Neuron (in vitro differentiated cells): ENCODE results near the gene NTMT1.
"Not testable (repeated sequence)": the region's sequence is repeated elsewhere in the genome, so short reads cannot be mapped to it uniquely, and the experiment has no call there.

Experiments
- H2AFZ ChIP-seq: one replicate; pipeline ENCODE4 v1.6.1; 2013; ENCODE audit warnings: low read depth, mild to moderate bottlenecking, inconsistent platforms, low read length, moderate library complexity
- H3K27me3 ChIP-seq: one replicate; pipeline ENCODE4 v1.6.1; 2013; ENCODE audit warnings: low read length; ENCODE audit not compliant: insufficient read depth
- H3K36me3 ChIP-seq: one replicate; pipeline ENCODE4 v1.6.1; 2013; ENCODE audit warnings: low read length; ENCODE audit not compliant: insufficient read depth
- H3K4me1 ChIP-seq: one replicate; pipeline ENCODE4 v1.6.1; 2013; ENCODE audit warnings: low read length; ENCODE audit not compliant: insufficient read depth
- H3K4me3 ChIP-seq: 2 replicates; pipeline ENCODE4 v1.5.1; 2013; ENCODE audit warnings: mild to moderate bottlenecking, low read length, moderate library complexity
- H3K9me3 ChIP-seq: one replicate; pipeline ENCODE4 v1.6.1; 2013; ENCODE audit warnings: low read length

Gene NTMT1

DNA sequence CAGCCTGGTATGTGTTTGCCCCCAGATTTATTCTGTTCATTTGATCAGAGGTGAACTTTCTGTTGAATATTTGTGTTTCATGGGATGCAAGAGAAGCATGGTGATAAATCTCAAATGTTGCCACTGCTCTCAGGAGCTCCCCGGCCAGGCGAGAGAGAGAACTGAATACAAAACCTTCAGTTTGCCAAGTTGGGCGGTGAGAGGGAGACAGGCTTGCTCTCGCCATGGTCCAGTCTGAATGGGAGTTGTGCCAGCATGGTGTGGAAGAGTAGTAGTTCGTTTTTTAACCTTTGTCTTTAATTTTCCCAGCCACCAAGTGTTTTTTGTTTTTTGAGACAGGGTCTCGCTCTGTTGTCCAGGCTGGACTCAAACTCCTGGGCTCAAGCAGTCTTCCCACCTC lies 2.7 kb downstream of the NTMT1 start:
- no peaks in the 10 kb centered on the region for H3K27me3 ChIP-seq
- H2AFZ ChIP-seq: no peak overlapping the region
- no peaks in the 10 kb centered on the region for H3K9me3 ChIP-seq
- peaks cover 16% of the 10 kb centered on the region for H3K36me3 ChIP-seq
- H3K4me1 ChIP-seq: peaks cover 28% of the 10 kb centered on the region
- H3K4me3 ChIP-seq: no peak overlapping the region

DNA sequence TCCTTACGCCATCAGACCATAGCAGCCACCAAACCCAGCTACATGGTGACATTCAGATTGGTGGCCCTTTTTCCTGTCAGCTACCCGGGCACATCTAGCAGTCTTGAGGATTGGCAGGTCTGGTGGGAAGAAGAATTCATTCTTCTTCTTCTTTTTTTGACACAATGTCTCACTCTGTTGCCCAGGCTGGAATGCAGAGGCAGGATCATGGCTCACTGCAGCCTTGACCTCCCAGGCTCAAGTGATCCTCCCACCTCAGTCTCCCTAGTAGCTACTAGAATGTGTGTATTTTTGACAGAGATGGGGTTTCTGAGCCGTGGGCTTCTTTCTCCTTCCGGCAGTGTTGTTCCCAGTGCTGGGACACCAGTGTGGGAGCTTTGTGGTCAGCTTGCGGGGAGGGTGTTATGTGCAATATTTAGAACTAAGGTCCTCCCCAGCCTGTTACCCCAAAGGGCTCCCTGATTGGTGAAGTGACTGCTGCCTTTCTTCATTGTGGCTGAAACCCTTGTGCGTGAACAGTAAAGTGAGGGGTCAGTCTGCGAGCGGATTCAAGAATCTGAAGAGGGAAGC lies 3.4 kb downstream of the NTMT1 start:
- H3K4me1 ChIP-seq: peaks cover 28% of the 10 kb centered on the region
- H3K9me3 ChIP-seq: no peaks in the 10 kb centered on the region
- H2AFZ ChIP-seq: no peak overlapping the region
- H3K27me3 ChIP-seq: no peaks in the 10 kb centered on the region
- H3K4me3 ChIP-seq: no peak overlapping the region
- peaks cover 21% of the 10 kb centered on the region for H3K36me3 ChIP-seq

DNA sequence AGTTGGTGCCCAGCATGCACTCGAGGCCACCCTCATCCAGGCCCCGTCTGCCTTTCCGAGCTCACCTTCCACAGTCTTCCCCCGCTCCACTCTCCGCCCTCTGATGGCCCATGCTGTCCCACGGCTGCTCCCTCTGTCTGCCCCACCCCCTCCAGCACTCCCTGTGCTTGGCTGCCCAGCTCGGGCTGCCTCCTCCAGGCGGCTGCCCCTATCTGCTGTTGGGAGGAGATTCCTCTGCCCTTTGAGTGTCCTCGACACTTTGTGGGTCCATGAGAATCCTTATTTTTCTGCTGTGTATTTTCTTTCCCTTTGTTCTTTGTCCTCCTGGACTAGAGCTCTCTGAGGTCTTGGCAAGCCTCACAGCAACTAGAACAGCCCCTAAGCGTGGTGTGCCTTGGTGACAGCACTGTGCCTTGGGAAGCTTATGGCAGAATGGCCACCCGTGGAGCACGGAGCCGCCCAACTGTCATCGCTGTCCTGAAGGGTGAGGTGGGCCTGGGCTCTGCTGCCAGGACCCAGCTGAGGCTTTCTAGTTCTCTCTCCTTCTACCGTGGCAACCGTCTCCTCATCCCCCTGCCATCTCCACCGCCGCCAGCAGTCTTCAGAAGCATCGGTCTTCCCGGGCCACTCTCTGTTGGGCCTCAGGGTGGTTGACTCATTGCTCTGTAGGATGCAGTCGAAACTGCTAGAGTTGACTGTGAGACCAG lies 5.2 kb downstream of the NTMT1 start:
- no peak overlapping the region for H3K4me3 ChIP-seq
- H3K4me1 ChIP-seq: peaks cover 28% of the 10 kb centered on the region
- no peaks in the 10 kb centered on the region for H3K27me3 ChIP-seq
- no peaks in the 10 kb centered on the region for H3K9me3 ChIP-seq
- H2AFZ ChIP-seq: no peak overlapping the region
- peaks cover 36% of the 10 kb centered on the region for H3K36me3 ChIP-seq

DNA sequence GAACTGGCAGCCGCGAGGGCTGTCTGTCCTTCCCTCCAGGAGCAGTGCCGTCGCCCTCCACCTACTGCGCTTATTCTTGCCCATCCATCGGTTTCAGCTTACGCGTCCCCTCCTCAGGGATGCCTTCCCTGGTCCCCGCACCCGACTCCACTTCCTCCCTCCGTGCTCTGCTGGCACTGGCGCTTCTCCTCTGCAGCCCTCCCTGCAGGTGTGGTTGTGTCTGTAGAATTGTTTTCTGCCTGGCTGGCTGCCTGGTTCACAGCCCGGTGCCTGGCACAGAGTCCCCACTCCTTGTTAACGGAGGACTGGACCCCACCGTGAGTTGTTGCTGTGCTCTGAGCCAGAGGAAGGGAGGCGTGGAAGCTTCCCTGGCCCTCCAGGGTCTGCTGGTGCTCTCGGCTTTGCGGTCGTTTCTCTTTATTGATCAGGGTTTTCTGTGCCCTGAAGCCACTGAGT lies 5.7 kb downstream of the NTMT1 start:
- Histone ChIP-seq H2AFZ (no peak overlapping the region), H3K4me3 (no peak overlapping the region), H3K27me3 (no peaks in the 10 kb centered on the region), H3K4me1 (peaks cover 24% of the 10 kb centered on the region), H3K9me3 (no peaks in the 10 kb centered on the region), H3K36me3 (peaks cover 36% of the 10 kb centered on the region)

DNA sequence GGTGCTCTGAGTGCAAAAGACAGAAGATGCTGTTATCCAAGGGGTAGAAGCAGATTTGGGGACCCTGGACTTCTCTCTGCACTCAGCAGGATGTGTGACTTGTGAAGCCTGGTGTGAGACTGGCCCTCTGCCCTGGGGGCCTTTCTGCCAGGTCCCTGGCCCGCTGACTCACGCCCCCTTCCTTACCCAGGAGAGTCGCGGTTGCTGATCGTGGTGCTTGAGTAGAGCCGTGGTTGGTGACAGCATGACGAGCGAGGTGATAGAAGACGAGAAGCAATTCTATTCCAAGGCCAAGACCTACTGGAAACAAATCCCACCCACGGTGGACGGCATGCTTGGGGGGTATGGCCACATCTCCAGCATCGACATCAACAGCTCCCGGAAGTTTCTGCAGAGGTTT lies 6.5 kb downstream of the NTMT1 start:
- H3K4me1 ChIP-seq: peaks cover 16% of the 10 kb centered on the region
- H3K9me3 ChIP-seq: no peaks in the 10 kb centered on the region
- no peak overlapping the region for H3K4me3 ChIP-seq
- no peaks in the 10 kb centered on the region for H3K27me3 ChIP-seq
- H3K36me3 ChIP-seq: peaks cover 44% of the 10 kb centered on the region
- no peak overlapping the region for H2AFZ ChIP-seq

DNA sequence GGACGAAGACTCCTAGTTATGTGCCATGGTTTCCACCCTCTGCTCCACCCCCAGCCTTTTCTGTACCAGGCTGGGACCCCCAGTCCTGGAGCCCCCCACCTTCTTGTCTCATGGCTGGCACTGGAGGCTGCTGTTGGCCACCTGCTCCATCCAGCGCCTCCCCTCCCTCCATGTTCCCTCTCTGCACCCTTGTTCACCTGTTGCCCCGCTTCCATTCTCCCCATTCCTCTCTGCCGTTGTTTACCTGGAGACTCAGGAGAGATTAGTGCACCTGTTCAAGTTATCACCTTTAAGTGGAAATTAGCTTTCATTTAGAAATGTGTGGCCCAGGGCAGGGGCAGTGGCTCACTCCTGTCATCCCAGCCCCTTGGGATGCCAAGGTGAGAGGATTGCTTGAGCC lies 7.2 kb downstream of the NTMT1 start:
- peaks cover 51% of the 10 kb centered on the region for H3K36me3 ChIP-seq
- H3K27me3 ChIP-seq: no peaks in the 10 kb centered on the region
- no peaks in the 10 kb centered on the region for H3K9me3 ChIP-seq
- no peak overlapping the region for H2AFZ ChIP-seq
- no peak overlapping the region for H3K4me3 ChIP-seq
- peaks cover 9% of the 10 kb centered on the region for H3K4me1 ChIP-seq

DNA sequence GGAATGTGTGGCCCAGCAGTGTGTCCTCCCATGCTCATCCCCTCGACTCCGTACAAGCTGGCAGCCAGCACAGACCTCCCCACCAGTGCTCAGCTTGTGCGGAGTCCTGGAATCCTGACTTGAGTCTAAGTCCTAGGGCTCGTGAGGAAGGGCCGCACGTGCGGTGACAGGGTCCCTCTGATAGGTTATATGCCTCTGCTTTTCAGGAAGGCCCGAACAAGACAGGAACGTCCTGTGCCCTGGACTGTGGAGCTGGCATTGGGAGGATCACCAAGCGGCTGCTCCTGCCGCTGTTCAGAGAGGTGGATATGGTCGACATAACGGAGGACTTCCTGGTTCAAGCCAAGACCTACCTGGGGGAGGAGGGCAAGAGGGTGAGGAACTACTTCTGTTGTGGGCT lies 7.9 kb downstream of the NTMT1 start:
- no peaks in the 10 kb centered on the region for H3K9me3 ChIP-seq
- no peaks in the 10 kb centered on the region for H3K27me3 ChIP-seq
- no peak overlapping the region for H2AFZ ChIP-seq
- H3K36me3 ChIP-seq: peaks cover 55% of the 10 kb centered on the region
- peaks cover 3% of the 10 kb centered on the region for H3K4me1 ChIP-seq
- H3K4me3 ChIP-seq: no peak overlapping the region

DNA sequence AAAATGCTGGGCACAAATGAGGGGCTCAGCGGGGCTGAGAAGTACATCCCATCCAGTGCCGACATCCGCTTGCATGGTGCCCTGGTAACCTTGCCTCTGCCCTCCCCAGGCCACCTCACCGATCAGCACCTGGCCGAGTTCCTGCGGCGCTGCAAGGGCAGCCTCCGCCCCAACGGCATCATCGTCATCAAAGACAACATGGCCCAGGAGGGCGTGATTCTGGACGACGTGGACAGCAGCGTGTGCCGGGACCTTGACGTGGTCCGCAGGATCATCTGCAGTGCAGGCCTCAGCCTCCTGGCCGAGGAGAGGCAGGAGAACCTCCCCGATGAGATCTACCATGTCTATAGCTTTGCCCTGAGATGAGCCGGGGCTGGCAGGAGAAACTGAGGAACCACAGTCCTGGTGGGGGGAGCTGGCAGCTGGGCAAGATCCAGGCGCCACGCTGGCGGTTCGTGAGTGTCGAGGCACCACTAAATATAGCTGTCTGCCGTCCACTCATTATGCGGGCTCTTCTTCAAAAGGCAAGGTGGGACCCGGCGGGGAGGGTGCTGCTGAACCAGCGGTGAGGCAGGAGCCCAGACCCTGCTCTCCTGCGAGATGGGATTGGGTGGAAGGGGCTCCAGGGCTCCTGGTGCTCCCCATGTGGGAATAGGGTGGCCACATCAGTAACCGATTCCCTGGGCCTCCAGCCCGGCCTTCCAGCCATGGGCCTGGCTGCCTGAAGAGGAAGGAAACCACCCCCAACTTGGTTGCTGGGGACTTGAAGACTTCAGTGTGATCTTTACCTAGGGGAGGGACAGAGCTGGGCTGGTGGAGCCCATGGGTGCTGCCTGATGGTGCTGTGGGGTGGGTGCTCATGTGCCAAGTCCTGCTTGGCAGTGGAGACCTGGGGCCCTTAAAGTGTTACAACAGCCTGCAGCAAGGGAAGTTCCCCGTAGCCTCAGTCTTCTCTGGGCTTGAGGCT lies 9.4 kb downstream of the NTMT1 start:
- peaks cover 60% of the 10 kb centered on the region for H3K36me3 ChIP-seq
- no peaks in the 10 kb centered on the region for H3K9me3 ChIP-seq
- no peak overlapping the region for H2AFZ ChIP-seq
- no peak overlapping the region for H3K4me3 ChIP-seq
- H3K4me1 ChIP-seq: no peaks in the 10 kb centered on the region
- no peaks in the 10 kb centered on the region for H3K27me3 ChIP-seq

DNA sequence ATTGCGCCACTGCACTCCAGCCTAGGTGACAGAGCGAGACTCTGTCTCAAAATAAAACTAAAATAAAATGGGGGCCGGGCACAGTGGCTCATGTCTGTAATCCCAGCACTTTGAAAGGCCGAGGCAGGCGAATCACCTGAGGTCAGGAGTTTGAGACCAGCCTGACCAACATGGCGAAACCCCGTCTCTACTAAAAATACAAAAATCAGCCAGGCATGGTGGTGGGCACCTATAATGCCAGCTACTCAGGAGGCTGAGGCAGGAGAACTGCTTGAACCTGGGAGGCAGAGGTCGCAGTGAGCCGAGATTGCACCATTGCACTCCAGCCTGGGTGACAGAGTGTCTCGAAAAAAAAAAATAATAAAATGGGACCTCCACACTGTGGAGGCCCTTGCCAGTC lies 10.4 kb downstream of the NTMT1 start:
- not testable (repeated sequence) for H3K4me3 ChIP-seq, H2AFZ ChIP-seq, H3K27me3 ChIP-seq, H3K4me1 ChIP-seq, H3K9me3 ChIP-seq
- H3K36me3 ChIP-seq: peaks cover 60% of the 10 kb centered on the region

DNA sequence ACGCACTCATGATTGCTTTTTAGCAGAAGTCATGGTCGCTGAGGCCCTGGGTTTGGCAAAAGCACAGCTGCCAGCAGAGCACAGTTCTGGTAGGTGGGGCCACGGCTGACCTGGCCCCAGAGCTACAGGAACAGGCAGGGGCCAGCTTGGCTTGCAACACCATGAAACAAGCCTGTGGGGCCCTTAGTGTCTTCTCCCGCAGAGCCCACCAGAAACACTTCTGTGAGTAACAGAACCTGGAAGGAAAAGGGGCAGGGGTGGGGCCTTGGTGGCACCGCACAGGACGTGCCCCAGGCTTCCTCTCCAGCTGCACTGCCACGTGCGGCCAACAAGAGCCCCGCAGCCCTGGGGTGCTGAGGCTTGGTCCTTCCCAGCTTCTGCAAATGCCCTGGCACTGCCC lies 11.1 kb downstream of the NTMT1 start:
- H3K9me3 ChIP-seq: no peaks in the 10 kb centered on the region
- peaks cover 60% of the 10 kb centered on the region for H3K36me3 ChIP-seq
- no peaks in the 10 kb centered on the region for H3K27me3 ChIP-seq
- peaks cover 11% of the 10 kb centered on the region for H3K4me1 ChIP-seq
- no peak overlapping the region for H3K4me3 ChIP-seq
- H2AFZ ChIP-seq: no peak overlapping the region

DNA sequence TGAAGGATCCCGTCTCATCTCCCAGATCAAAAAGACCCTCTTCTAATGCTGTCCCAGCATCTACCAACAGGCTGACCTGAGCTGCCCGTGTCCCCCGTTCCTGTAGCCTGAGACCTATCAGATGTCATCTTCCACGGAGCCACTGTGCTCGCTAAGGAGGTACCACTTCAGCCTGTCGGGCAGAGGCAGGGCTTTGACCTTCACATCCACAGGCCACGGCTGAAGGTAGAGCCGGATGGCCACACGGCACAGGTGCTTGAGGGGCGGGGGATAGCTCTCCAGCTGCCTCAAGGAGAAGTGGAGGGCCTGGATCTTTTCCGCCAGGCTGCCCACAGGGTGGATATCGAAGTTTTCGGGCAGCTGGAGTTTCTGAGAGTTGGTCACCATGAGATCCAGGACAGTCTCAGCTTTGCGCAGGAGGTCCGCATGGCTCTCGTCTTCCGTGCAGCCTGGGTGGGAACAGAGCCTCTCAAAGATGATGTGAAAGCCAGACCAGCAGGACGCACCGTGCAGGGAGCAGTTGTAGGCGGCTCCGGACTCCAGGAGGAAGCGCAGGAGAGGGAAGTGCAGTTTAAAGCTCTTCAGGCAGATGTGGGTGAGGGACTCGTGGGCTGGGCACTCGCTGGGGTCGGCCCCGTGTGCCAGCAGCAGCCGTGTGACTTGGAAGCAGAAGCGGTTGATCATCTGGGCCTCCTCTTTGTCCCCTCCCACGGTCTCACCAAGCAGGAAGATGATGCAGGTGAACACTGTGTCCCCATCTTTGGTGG lies 11.9 kb downstream of the NTMT1 start:
- peaks cover 12% of the 10 kb centered on the region for H3K4me1 ChIP-seq
- H3K27me3 ChIP-seq: no peaks in the 10 kb centered on the region
- no peak overlapping the region for H3K4me3 ChIP-seq
- no peaks in the 10 kb centered on the region for H3K9me3 ChIP-seq
- H2AFZ ChIP-seq: no peak overlapping the region
- peaks cover 53% of the 10 kb centered on the region for H3K36me3 ChIP-seq

DNA sequence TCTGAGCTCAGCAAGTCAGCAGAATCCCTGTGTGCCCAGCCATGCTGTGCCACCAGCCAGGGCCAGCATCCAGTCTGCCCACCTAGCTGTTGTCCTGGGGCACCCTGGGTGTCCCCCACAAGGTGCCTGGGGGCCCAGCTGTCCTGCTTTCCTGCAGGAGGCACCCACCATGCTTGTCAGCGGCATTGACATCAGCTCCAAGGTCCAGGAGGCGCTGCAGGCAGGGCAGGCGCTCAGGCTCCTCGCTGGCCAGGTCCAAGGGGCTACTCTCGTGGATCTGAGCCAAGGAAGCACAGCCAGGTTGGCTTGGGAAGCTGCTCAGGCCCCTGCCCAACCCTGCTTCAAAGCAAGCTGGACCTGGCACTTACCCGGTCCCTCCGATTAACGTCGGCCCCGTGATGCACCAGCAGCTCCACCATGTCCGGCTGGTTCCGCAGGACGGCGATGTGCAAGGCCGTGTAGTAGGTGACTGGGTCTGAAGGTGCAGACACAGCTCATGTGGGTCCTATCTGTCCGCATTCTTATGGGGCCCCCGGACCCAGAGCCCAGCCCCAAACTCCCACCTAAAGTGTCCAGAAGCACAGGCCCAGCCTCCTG lies 13.2 kb downstream of the NTMT1 start:
- peaks cover 12% of the 10 kb centered on the region for H3K4me1 ChIP-seq
- H3K27me3 ChIP-seq: no peaks in the 10 kb centered on the region
- H3K4me3 ChIP-seq: no peak overlapping the region
- peaks cover 43% of the 10 kb centered on the region for H3K36me3 ChIP-seq
- no peak overlapping the region for H2AFZ ChIP-seq
- no peaks in the 10 kb centered on the region for H3K9me3 ChIP-seq
